Measurements from ENCODE around the gene PGLYRP3. TPM values are rescaled to one million over a fixed set of nuclear protein-coding genes. Genes with fewer than 3 reads are reported as not detected.

The PGLYRP3 gene
- total and polyA plus RNA-seq, 2 of the 8 experiments (the other 6 are each of a cell fraction or from before 2014, with no cell fraction given) = not detected

- Histone ChIP-seq H3K36me3 (ENCODE audit: control insufficient read depth in 2 of 4, insufficient read depth in 4 of 4, low read length in 3 of 4) (no peaks in the 10 kb centered on the region), H2AK5ac (ENCODE audit: low read depth, low read length) (no peak overlapping the region), H3K4me3 (ENCODE audit: extremely low read depth in 1 of 4, insufficient read depth in 2 of 4, low read depth in 3 of 4, low read length in 4 of 4) (no peak overlapping the region), H4K20me1 (replicated peaks in 1 of 2; ENCODE audit: control insufficient read depth in 1 of 2, insufficient read depth in 2 of 2, low read length in 2 of 2) (no peaks in the 10 kb centered on the region), H3K9me3 (ENCODE audit: insufficient read depth in 2 of 2, low read depth in 1 of 2, low read length in 1 of 2) (peaks cover 4% of the 10 kb centered on the region in 2 experiments; a peak in 2 of 4 replicates), H2BK120ac (replicated peaks; ENCODE audit: low read depth, low read length) (no peak overlapping the region), H3K79me2 (ENCODE audit: control insufficient read depth in 1 of 2, insufficient read depth in 2 of 2, low read length in 2 of 2) (no peaks in the 10 kb centered on the region), H3K4ac (replicated peaks; ENCODE audit: insufficient read length, low read depth, low read length) (no peak overlapping the region), H3K14ac (ENCODE audit: insufficient read length) (no peak overlapping the region), H2BK12ac (ENCODE audit: low read depth, low read length) (no peak overlapping the region), H3K79me1 (ENCODE audit: low read depth, low read length) (no peaks in the 10 kb centered on the region), H3K23ac (ENCODE audit: insufficient read length) (no peak overlapping the region), H3K23me2 (ENCODE audit: low read depth, low read length) (no peaks in the 10 kb centered on the region), H2AFZ (ENCODE audit: low read length) (no peak overlapping the region), H3K4me1 (replicated peaks in 1 of 4; ENCODE audit: control insufficient read depth in 3 of 4, insufficient read depth in 4 of 4, low read length in 3 of 4) (no peaks in the 10 kb centered on the region; a peak in 1 of 7 replicates), H4K91ac (replicated peaks; ENCODE audit: insufficient read length, low read length) (no peak overlapping the region), H4K5ac (ENCODE audit: insufficient read length, low read depth, low read length) (no peak overlapping the region), H3K4me2 (ENCODE audit: insufficient read depth in 1 of 2, low read depth in 2 of 2, low read length in 2 of 2) (no peak overlapping the region), H3K27ac (ENCODE audit: low read depth, low read length) (no peak overlapping the region), H2BK15ac (ENCODE audit: low read length) (no peak overlapping the region), H3K56ac (replicated peaks; ENCODE audit: insufficient read length, low read depth, low read length) (no peak overlapping the region), H3K18ac (ENCODE audit: extremely low read depth, low read length) (no peak overlapping the region), H3K27me3 (replicated peaks in 1 of 4; ENCODE audit: control insufficient read depth in 3 of 4, extremely low read depth in 1 of 4, insufficient read depth in 3 of 4, low read length in 3 of 4) (peaks cover 0 to 2% (median 0%) of the 10 kb centered on the region in 4 experiments; a peak in 1 of 7 replicates), H4K8ac (ENCODE audit: extremely low read depth, insufficient read depth, low read length) (no peak overlapping the region), H3K9ac (replicated peaks in 1 of 4; ENCODE audit: extremely low read depth in 1 of 4, low read depth in 3 of 4, low read length in 3 of 4) (no peak overlapping the region), H2BK20ac (ENCODE audit: low read length) (no peak overlapping the region), H2BK5ac (ENCODE audit: low read depth, low read length) (no peak overlapping the region)
- POLR2A ChIA-PET (ENCODE audit: partially characterized antibody) = no interaction called here
- DNase-seq (ENCODE audit: low read depth in 1 of 2, low spot score in 2 of 2) (no peak), FAIRE-seq (no peak)
- TF ChIP-seq SIX5 (IDR thresholded peaks at IDR 0.05; ENCODE audit: low read depth, low read length) (no peak), SP4 (IDR thresholded peaks at IDR 0.05; ENCODE audit: low read length) (no peak), HDAC2 (IDR thresholded peaks at IDR 0.05; ENCODE audit: borderline replicate concordance in 1 of 2, low read depth in 2 of 2, low read length in 2 of 2) (no peak), GABPA (IDR thresholded peaks at IDR 0.05; ENCODE audit: borderline replicate concordance, insufficient read depth, low read length) (no peak), USF2 (IDR thresholded peaks at IDR 0.05; ENCODE audit: low read length) (no peak)
- CTCF ChIA-PET (ENCODE audit: partially characterized antibody) = interaction anchor here (1.2 to 1.3 kb wide), 2 partner anchors 12 to 29 kb away, joined by 3 to 4 read pairs; partner anchors contain the start of gene PGLYRP3
- 84% methylated on average over 4 of the region's 4 CpGs; no CpG with 5 or more reads in 1 of the 2 experiments for WGBS, 2 experiments (ENCODE audit: extremely low coverage in 1 of 2, insufficient coverage in 1 of 2, insufficient read length in 1 of 2, insufficient replicate concordance in 2 of 2, low coverage in 1 of 2, low lambda C conversion rate in 2 of 2, missing lambda C conversion rate in 1 of 2)
Observed at GRCh38 chr1:153341431-153341934, 28.7 kb upstream of the PGLYRP3 start.

All from H1 (cell line).